ENCODE results near the gene WNT3. TPM values are rescaled to one million over a fixed set of nuclear protein-coding genes. Genes with fewer than 3 reads are reported as not detected.

Gene WNT3
- total and polyA plus RNA-seq, 10 of the 15 experiments (the other 5 are each of a cell fraction or from before 2014, with no cell fraction given) = 0.01 to 0.03 TPM; not detected in 8

DNA sequence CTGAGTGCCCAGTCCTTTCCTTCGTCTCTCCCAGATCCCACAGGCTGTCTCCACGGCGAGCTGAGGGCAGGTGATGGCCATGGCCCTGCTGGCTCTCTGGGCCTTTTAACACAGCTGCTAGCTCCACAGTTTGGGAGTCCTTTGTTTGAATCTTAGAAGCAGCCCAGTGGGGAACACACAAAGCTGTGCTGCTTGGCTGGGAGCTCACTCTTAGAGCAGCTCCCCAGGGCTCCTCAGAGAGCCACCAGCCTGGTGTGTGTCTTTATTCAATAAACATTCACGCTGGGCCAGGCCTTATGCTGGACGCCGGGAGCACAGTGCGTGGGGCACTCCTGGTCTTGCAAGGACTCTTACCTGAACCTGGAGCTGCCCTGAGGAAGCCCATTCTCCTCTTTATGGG lies 29.7 kb downstream of the WNT3 start:
- Histone ChIP-seq H3K4me2 (ENCODE audit: control insufficient read depth, insufficient read depth) (no peak overlapping the region), H2AFZ (ENCODE audit: control insufficient read depth, low read depth, low read length) (no peak overlapping the region), H3K9ac (ENCODE audit: control insufficient read depth, insufficient read depth, low read length) (no peak overlapping the region), H3K27ac (ENCODE audit: control insufficient read depth, insufficient read depth) (no peak overlapping the region), H3K27me3 (replicated peaks in 1 of 2; ENCODE audit: control insufficient read depth in 2 of 2, insufficient read depth in 2 of 2, low read length in 1 of 2) (peaks cover 0 to 3% of the 10 kb centered on the region in 2 experiments; a peak in 2 of 4 replicates), H3K4me1 (ENCODE audit: control insufficient read depth, insufficient read depth, low read length) (no peaks in the 10 kb centered on the region), H3K4me3 (no peak overlapping the region), H3K9me3 (replicated peaks; ENCODE audit: control insufficient read depth, insufficient read depth, low read length) (no peaks in the 10 kb centered on the region; the same call in 2 of the 3 replicates), H4K20me1 (ENCODE audit: control insufficient read depth, insufficient read depth) (no peaks in the 10 kb centered on the region), H3K79me2 (ENCODE audit: control insufficient read depth, insufficient read depth, low read length) (no peaks in the 10 kb centered on the region), H3K36me3 (ENCODE audit: control insufficient read depth in 2 of 2, insufficient read depth in 2 of 2, low read length in 1 of 2) (no peaks in the 10 kb centered on the region)
- intact Hi-C loops (cut with micrococcal nuclease; ENCODE audit: unreplicated experiment) = no loop called here
- ATAC-seq (no peak), DNase-seq (ENCODE audit: low read depth, low spot score) (no peak), FAIRE-seq (no peak)
- TF ChIP-seq, protein P1, sequence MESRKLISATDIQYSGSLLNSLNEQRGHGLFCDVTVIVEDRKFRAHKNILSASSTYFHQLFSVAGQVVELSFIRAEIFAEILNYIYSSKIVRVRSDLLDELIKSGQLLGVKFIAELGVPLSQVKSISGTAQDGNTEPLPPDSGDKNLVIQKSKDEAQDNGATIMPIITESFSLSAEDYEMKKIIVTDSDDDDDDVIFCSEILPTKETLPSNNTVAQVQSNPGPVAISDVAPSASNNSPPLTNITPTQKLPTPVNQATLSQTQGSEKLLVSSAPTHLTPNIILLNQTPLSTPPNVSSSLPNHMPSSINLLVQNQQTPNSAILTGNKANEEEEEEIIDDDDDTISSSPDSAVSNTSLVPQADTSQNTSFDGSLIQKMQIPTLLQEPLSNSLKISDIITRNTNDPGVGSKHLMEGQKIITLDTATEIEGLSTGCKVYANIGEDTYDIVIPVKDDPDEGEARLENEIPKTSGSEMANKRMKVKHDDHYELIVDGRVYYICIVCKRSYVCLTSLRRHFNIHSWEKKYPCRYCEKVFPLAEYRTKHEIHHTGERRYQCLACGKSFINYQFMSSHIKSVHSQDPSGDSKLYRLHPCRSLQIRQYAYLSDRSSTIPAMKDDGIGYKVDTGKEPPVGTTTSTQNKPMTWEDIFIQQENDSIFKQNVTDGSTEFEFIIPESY (IDR thresholded peaks at IDR 0.05) = no peak
- no peak for TF ChIP-seq NRF1 (conservative IDR thresholded peaks at IDR 0.05; ENCODE audit: low read depth, low read length)
- TF ChIP-seq TCF3 (IDR thresholded peaks at IDR 0.05; ENCODE audit: borderline replicate concordance, insufficient read depth, low read depth, low read length) = no peak
- no peak for TF ChIP-seq IKZF1 (conservative IDR thresholded peaks at IDR 0.05)
- TF ChIP-seq CBX3 (IDR thresholded peaks at IDR 0.05; ENCODE audit: borderline replicate concordance, low read depth) = no peak
- no peak for TF ChIP-seq SIX5 (IDR thresholded peaks at IDR 0.05; ENCODE audit: low read depth, low read length, severe bottlenecking)
- in situ Hi-C loops (cut with MboI) = no loop called here
- BruUV-seq (replicated peaks) = no TSS peak
- POLR2A ChIA-PET = no interaction called here
- SMC1A ChIA-PET (ENCODE audit: uncharacterized antibody, unreplicated experiment) = no interaction called here
- 44% methylated on average over 7 of the region's 7 CpGs for WGBS (ENCODE audit: insufficient coverage, insufficient replicate concordance, low lambda C conversion rate, missing lambda C conversion rate)
- CTCF ChIA-PET = no interaction called here
- RAD21 ChIA-PET (ENCODE audit: unreplicated experiment) = no interaction called here

DNA sequence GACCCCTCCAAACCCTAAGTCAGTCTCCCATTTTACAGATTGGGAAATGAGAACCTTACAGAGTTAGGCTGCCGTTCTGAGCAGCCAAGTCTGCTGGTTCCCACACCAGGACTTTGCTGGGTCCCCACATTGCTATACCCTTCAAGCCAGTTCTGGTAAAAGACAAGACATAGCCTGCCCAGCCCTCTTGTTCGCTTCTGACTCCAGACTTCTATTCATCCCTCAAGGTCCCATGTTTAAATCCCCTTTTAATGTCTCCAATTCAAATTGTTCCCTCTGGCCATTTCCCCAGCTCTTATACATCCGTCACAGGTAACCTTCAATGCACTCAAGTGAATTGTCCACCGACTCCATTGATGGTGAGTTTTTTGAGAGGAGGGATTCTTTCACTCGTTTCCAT lies 30.2 kb downstream of the WNT3 start:
- DNase-seq (ENCODE audit: low read depth, low spot score) (no peak), FAIRE-seq (no peak), ATAC-seq (no peak)
- H3K27me3 ChIP-seq (replicated peaks in 1 of 2; ENCODE audit: control insufficient read depth in 2 of 2, insufficient read depth in 2 of 2, low read length in 1 of 2) = no peaks in the 10 kb centered on the region; a peak in 1 of 4 replicates
- ChIA-PET CTCF (no interaction called here), RAD21 (ENCODE audit: unreplicated experiment) (no interaction called here), SMC1A (ENCODE audit: uncharacterized antibody, unreplicated experiment) (no interaction called here), POLR2A (no interaction called here)
- no peak overlapping the region for H3K4me2 ChIP-seq (ENCODE audit: control insufficient read depth, insufficient read depth)
- no peak overlapping the region for H3K9ac ChIP-seq (ENCODE audit: control insufficient read depth, insufficient read depth, low read length)
- TF ChIP-seq RBBP5 (conservative IDR thresholded peaks at IDR 0.05) (no peak), PML (IDR thresholded peaks at IDR 0.05; ENCODE audit: low read length) (no peak), BCL11A (IDR thresholded peaks at IDR 0.05; ENCODE audit: low read depth, low read length) (no peak), EED (IDR thresholded peaks at IDR 0.05; ENCODE audit: low read depth) (no peak), POLR2AphosphoS5 (IDR thresholded peaks at IDR 0.05; ENCODE audit: low read length) (no peak), NFYA (IDR thresholded peaks at IDR 0.05; ENCODE audit: borderline replicate concordance, low read depth, low read length) (no peak), ZZZ3 (IDR thresholded peaks at IDR 0.05; ENCODE audit: control insufficient read depth, insufficient read length, low read depth) (no peak)
- H3K79me2 ChIP-seq (ENCODE audit: control insufficient read depth, insufficient read depth, low read length) = no peaks in the 10 kb centered on the region
- H4K20me1 ChIP-seq (ENCODE audit: control insufficient read depth, insufficient read depth) = no peaks in the 10 kb centered on the region
- no peaks in the 10 kb centered on the region for H3K4me1 ChIP-seq (ENCODE audit: control insufficient read depth, insufficient read depth, low read length)
- no peak overlapping the region for H3K27ac ChIP-seq (ENCODE audit: control insufficient read depth, insufficient read depth)
- H2AFZ ChIP-seq (ENCODE audit: control insufficient read depth, low read depth, low read length) = no peak overlapping the region
- intact Hi-C loops (cut with micrococcal nuclease; ENCODE audit: unreplicated experiment) = no loop called here
- no TSS peak for BruUV-seq (replicated peaks)
- no peaks in the 10 kb centered on the region for H3K36me3 ChIP-seq (ENCODE audit: control insufficient read depth in 2 of 2, insufficient read depth in 2 of 2, low read length in 1 of 2)
- in situ Hi-C loops (cut with MboI) = no loop called here
- 14% methylated on average over 5 of the region's 5 CpGs for WGBS (ENCODE audit: insufficient coverage, insufficient replicate concordance, low lambda C conversion rate, missing lambda C conversion rate)
- H3K9me3 ChIP-seq (replicated peaks; ENCODE audit: control insufficient read depth, insufficient read depth, low read length) = no peaks in the 10 kb centered on the region; the same call in 2 of the 3 replicates
- H3K4me3 ChIP-seq = no peak overlapping the region

All from GM12878 (cell line).